OCI-LY1 (cell line): ENCODE data around the gene VPS72.

Experiments used
- H2AFZ ChIP-seq: fragments of 200-600 bp; sonication (generic), shearing (Covaris generic); 2 replicates; pipeline ENCODE4 v1.6.0; 2014; ENCODE audit warnings: antibody characterized with exemption, mild to moderate bottlenecking, low read length
- H3F3A ChIP-seq: fragments of 200-600 bp; sonication (generic), shearing (Covaris generic); 2 replicates; pipeline ENCODE4 v1.6.0; 2014; ENCODE audit warnings: mild to moderate bottlenecking, antibody characterized with exemption, low read length, moderate library complexity; ENCODE audit not compliant: insufficient read depth
- H3K27ac ChIP-seq: fragments of 200-600 bp; sonication (generic); 2 replicates; pipeline ENCODE4 v1.5.1; 2014; ENCODE audit warnings: low read length, mixed run types, mild to moderate bottlenecking, low read depth; ENCODE audit not compliant: poor library complexity, severe bottlenecking
- H3K27me3 ChIP-seq: fragments of 200-600 bp; sonication (generic); 2 replicates; pipeline ENCODE4 v1.6.0; 2014; ENCODE audit warnings: antibody characterized with exemption, mild to moderate bottlenecking, low read length, moderate library complexity; ENCODE audit not compliant: insufficient read depth
- H3K36me3 ChIP-seq: fragments of 200-600 bp; sonication (generic); 2 replicates; pipeline ENCODE4 v1.6.1; 2014; ENCODE audit warnings: mild to moderate bottlenecking, antibody characterized with exemption, low read length, moderate library complexity, mixed read lengths; ENCODE audit not compliant: insufficient read depth
- H3K4me1 ChIP-seq: fragments of 200-600 bp; sonication (generic); 2 replicates; pipeline ENCODE4 v1.5.1; 2014; ENCODE audit warnings: mild to moderate bottlenecking, low read length, moderate library complexity; ENCODE audit not compliant: insufficient read depth, severe bottlenecking
- H3K4me2 ChIP-seq: fragments of 200-600 bp; sonication (generic), shearing (Covaris generic); 2 replicates; pipeline ENCODE4 v1.6.1; 2014; ENCODE audit warnings: low read length
- H3K4me3 ChIP-seq: fragments of 200-600 bp; sonication (generic); 2 replicates; pipeline ENCODE4 v1.5.1; 2014; ENCODE audit warnings: low read length, low read depth, mild to moderate bottlenecking, mixed read lengths; ENCODE audit not compliant: poor library complexity, severe bottlenecking
- H3K79me2 ChIP-seq: fragments of 200-600 bp; shearing (Covaris generic); 2 replicates; pipeline ENCODE4 v1.6.1; 2016; ENCODE audit warnings: mixed run types, low read length, mixed read lengths; ENCODE audit not compliant: insufficient read depth
- H3K9ac ChIP-seq: fragments of 200-600 bp; sonication (generic), shearing (Covaris generic); 2 replicates; pipeline ENCODE4 v1.6.1; 2014; ENCODE audit warnings: mild to moderate bottlenecking, low read length, mixed read lengths
- H3K9me2 ChIP-seq: fragments of 200-600 bp; sonication (generic), shearing (Covaris generic); 2 replicates; pipeline ENCODE4 v1.6.1; 2014; ENCODE audit warnings: low read depth, mild to moderate bottlenecking, low read length, mixed read lengths
- H3K9me3 ChIP-seq: fragments of 200-600 bp; shearing (Covaris generic); 2 replicates; pipeline ENCODE4 v1.6.1; 2014; ENCODE audit warnings: low read length, mixed read lengths
- H4K20me1 ChIP-seq: fragments of 200-600 bp; sonication (generic), shearing (Covaris generic); 2 replicates; pipeline ENCODE4 v1.6.0; 2016; ENCODE audit warnings: mild to moderate bottlenecking, low read length; ENCODE audit not compliant: insufficient read depth
- EZH2 ChIP-seq: fragments of 200-600 bp; sonication (generic), shearing (Covaris generic); IDR thresholded peaks from 2 replicates; pipeline ENCODE4 v1.8.0; 2017; ENCODE audit warnings: borderline replicate concordance, mixed run types, mild to moderate bottlenecking, antibody characterized with exemption, low read length, moderate library complexity, mixed read lengths
- TF ChIP-seq, protein P1 (sequence below): fragments of 200-600 bp; sonication (generic), shearing (Covaris generic); IDR thresholded peaks from 2 replicates; pipeline ENCODE4 v1.5.1; 2017; ENCODE audit warnings: mild to moderate bottlenecking, antibody characterized with exemption, low read length, moderate library complexity, mixed read lengths

Gene VPS72

DNA sequence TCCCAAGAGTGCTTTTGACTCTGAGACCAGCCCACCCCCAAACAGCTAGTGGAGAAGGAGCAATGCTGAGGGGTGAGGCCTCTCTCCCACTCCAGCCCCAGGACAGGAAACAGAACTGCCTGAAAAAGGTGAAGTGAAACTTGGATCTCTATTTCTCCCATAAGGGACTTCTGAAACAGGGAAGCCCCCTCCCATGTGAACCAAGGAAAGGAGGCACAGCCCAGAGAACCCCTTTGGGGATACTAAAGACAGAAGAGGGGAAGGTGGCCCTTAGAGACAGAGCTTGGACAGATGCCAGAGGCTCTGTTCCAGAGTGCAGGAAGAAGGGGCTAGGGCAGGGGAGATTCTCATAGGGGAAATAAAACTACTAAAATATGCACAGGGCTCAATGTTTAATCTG lies 30.6 kb downstream of the VPS72 start:
- TF ChIP-seq, protein P1, sequence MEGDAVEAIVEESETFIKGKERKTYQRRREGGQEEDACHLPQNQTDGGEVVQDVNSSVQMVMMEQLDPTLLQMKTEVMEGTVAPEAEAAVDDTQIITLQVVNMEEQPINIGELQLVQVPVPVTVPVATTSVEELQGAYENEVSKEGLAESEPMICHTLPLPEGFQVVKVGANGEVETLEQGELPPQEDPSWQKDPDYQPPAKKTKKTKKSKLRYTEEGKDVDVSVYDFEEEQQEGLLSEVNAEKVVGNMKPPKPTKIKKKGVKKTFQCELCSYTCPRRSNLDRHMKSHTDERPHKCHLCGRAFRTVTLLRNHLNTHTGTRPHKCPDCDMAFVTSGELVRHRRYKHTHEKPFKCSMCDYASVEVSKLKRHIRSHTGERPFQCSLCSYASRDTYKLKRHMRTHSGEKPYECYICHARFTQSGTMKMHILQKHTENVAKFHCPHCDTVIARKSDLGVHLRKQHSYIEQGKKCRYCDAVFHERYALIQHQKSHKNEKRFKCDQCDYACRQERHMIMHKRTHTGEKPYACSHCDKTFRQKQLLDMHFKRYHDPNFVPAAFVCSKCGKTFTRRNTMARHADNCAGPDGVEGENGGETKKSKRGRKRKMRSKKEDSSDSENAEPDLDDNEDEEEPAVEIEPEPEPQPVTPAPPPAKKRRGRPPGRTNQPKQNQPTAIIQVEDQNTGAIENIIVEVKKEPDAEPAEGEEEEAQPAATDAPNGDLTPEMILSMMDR = no peak
- TF ChIP-seq EZH2 = no peak
- Histone ChIP-seq H3K27ac (no peak overlapping the region), H3K27me3 (no peaks in the 10 kb centered on the region), H3K4me3 (no peak overlapping the region), H4K20me1 (no peaks in the 10 kb centered on the region), H3F3A (no peaks in the 10 kb centered on the region), H3K79me2 (no peaks in the 10 kb centered on the region), H3K4me2 (no peak overlapping the region), H3K9ac (no peak overlapping the region), H3K36me3 (peaks cover 19% of the 10 kb centered on the region; the same call in 1 of the 2 replicates), H3K9me2 (no peaks in the 10 kb centered on the region), H2AFZ (no peak overlapping the region), H3K9me3 (no peaks in the 10 kb centered on the region), H3K4me1 (peaks cover 24% of the 10 kb centered on the region)

DNA sequence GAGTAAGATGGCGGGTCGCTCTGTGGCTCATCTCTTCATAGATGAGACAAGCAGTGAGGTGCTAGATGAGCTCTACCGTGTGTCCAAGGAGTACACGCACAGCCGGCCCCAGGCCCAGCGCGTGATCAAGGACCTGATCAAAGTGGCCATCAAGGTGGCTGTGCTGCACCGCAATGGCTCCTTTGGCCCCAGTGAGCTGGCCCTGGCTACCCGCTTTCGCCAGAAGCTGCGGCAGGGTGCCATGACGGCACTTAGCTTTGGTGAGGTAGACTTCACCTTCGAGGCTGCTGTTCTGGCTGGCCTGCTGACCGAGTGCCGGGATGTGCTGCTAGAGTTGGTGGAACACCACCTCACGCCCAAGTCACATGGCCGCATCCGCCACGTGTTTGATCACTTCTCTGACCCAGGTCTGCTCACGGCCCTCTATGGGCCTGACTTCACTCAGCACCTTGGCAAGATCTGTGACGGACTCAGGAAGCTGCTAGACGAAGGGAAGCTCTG lies 31.2 kb downstream of the VPS72 start:
- no peak overlapping the region for H2AFZ ChIP-seq
- no peaks in the 10 kb centered on the region for H3K9me2 ChIP-seq
- TF ChIP-seq, protein P1 = no peak
- TF ChIP-seq EZH2 = no peak
- peaks cover 18% of the 10 kb centered on the region for H3K4me1 ChIP-seq
- no peak overlapping the region for H3K27ac ChIP-seq
- no peak overlapping the region for H3K4me2 ChIP-seq
- no peak overlapping the region for H3K9ac ChIP-seq
- H3K4me3 ChIP-seq = no peak overlapping the region
- H4K20me1 ChIP-seq = no peaks in the 10 kb centered on the region
- no peaks in the 10 kb centered on the region for H3K9me3 ChIP-seq
- peaks cover 19% of the 10 kb centered on the region; the same call in 1 of the 2 replicates for H3K36me3 ChIP-seq
- H3K79me2 ChIP-seq = no peaks in the 10 kb centered on the region
- H3F3A ChIP-seq = no peaks in the 10 kb centered on the region
- no peaks in the 10 kb centered on the region for H3K27me3 ChIP-seq

DNA sequence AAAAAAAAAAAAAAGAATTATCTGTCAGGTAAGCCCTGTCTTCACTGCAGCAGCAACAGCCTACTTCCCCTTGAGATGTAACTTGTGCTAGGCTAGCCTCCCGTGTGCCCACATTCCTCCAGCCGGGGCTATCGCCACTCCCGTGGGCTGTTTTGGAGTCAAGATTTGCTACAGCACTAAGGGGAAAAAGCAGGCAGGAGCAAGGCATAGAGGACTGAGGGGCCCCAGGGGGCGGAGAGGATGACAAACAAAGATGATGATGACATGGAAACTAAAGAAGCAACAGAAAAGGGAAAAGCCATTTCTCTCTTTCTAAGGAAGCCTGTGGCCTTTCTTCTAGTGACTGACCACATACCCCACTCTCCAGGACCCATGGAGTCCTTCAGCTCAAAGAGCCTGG lies 31.7 kb downstream of the VPS72 start:
- H2AFZ ChIP-seq = no peak overlapping the region
- no peaks in the 10 kb centered on the region for H3F3A ChIP-seq
- H3K4me3 ChIP-seq = no peak overlapping the region
- H3K4me2 ChIP-seq = no peak overlapping the region
- no peaks in the 10 kb centered on the region for H3K27me3 ChIP-seq
- H3K79me2 ChIP-seq = no peaks in the 10 kb centered on the region
- H4K20me1 ChIP-seq = no peaks in the 10 kb centered on the region
- H3K4me1 ChIP-seq = peaks cover 18% of the 10 kb centered on the region
- H3K36me3 ChIP-seq = peaks cover 19% of the 10 kb centered on the region; the same call in 1 of the 2 replicates
- H3K9me3 ChIP-seq = no peaks in the 10 kb centered on the region
- no peak overlapping the region for H3K9ac ChIP-seq
- no peak overlapping the region for H3K27ac ChIP-seq
- no peaks in the 10 kb centered on the region for H3K9me2 ChIP-seq
- TF ChIP-seq EZH2 = no peak
- TF ChIP-seq, protein P1 = no peak
